ENCODE results near the gene SLC49A3. TPM values are rescaled to one million over a fixed set of nuclear protein-coding genes. Genes with fewer than 3 reads are reported as not detected.

SLC49A3 gene
- total and polyA plus RNA-seq, 2 of the 13 experiments (the other 11 are each of a cell fraction or from before 2014, with no cell fraction given) = 0.07 to 0.17 TPM

GRCh38 chr4:658681-659667 lies 30.0 kb downstream of the SLC49A3 start (continued):
- no peak for TF ChIP-seq ZNF678 (CRISPR knock-in tag; IDR thresholded peaks at IDR 0.05)
- TF ChIP-seq GATAD1 (CRISPR knock-in tag; IDR thresholded peaks at IDR 0.05) = no peak
- no peak for TF ChIP-seq ZNF34 (CRISPR knock-in tag; IDR thresholded peaks at IDR 0.05; ENCODE audit: borderline replicate concordance)
- no peak for TF ChIP-seq ZNF20 (CRISPR knock-in tag; IDR thresholded peaks at IDR 0.05)
- TF ChIP-seq ZNF333 (CRISPR knock-in tag; IDR thresholded peaks at IDR 0.05; ENCODE audit: borderline replicate concordance) = no peak
- TF ChIP-seq RFXANK (CRISPR knock-in tag; IDR thresholded peaks at IDR 0.05) = no peak
- TF ChIP-seq ZNF770 (CRISPR knock-in tag; IDR thresholded peaks at IDR 0.05) = 0 out of 2 replicates have a peak, but pooled peaks have one; percentile 38
- no peak for TF ChIP-seq ZNF224 (CRISPR knock-in tag; IDR thresholded peaks at IDR 0.05)
- TF ChIP-seq MNT (IDR thresholded peaks at IDR 0.05) = peak; percentile 100
- TF ChIP-seq ZNF646 (CRISPR knock-in tag; IDR thresholded peaks at IDR 0.05) = peak; percentile 85
- TF ChIP-seq ATRX (CRISPR knock-in tag; IDR thresholded peaks at IDR 0.05; ENCODE audit: borderline replicate concordance) = no peak
- TF ChIP-seq ZNF790 (CRISPR knock-in tag; IDR thresholded peaks at IDR 0.05; ENCODE audit: borderline replicate concordance) = no peak
- no peak for TF ChIP-seq RFX3 (CRISPR knock-in tag; IDR thresholded peaks at IDR 0.05)
- no peak for TF ChIP-seq XRCC5 (optimal IDR thresholded peaks at IDR 0.05; ENCODE audit: low read length)
- 0 out of 2 replicates have a peak, but pooled peaks have one; percentile 18 for TF ChIP-seq ZNF652 (CRISPR knock-in tag; IDR thresholded peaks at IDR 0.05; ENCODE audit: borderline replicate concordance, low read depth)
- no peak for TF ChIP-seq STAT5B (CRISPR knock-in tag; IDR thresholded peaks at IDR 0.05)
- TF ChIP-seq ZNF788 (CRISPR knock-in tag; IDR thresholded peaks at IDR 0.05; ENCODE audit: borderline replicate concordance) = peak; percentile 64; the same call in 1 of the 2 replicates
- TF ChIP-seq FOXK1 (CRISPR knock-in tag; IDR thresholded peaks at IDR 0.05; ENCODE audit: borderline replicate concordance, low read depth) = no peak
- TF ChIP-seq ZNF543 (CRISPR knock-in tag; IDR thresholded peaks at IDR 0.05) = no peak
- no peak for TF ChIP-seq NBN (conservative IDR thresholded peaks at IDR 0.05)
- no peak for TF ChIP-seq EED (CRISPR knock-in tag; IDR thresholded peaks at IDR 0.05)
